Measurements from ENCODE around the gene PACRG. TPM values are rescaled to one million over a fixed set of nuclear protein-coding genes. Genes with fewer than 3 reads are reported as not detected.

PACRG gene
- total and polyA plus RNA-seq, 2 of the 4 experiments (the other 2 are of a cell fraction): not detected

DNA sequence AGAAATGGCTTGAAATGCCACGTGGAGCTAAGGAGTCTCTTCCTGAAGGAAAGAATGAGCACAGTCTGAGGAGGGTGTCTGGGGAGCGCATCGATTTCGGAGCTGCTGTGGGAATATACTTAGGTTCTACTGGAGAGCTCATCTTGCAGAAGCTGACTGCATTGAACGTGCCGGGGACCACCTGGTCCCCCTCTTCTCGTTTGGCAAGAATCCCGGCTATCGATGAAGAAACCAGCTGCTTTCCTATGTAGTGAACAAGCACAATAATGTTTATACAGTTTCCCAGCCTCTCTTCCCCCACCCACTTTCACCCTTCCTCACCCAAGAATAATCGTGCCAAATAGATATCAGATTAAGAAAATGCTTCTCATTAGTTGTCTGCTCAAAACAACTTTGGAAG lies 242.5 kb downstream of the PACRG start:
- Histone ChIP-seq H2AK9ac (replicated peaks; ENCODE audit: low read depth, low read length, poor library complexity) (no peak overlapping the region), H2BK5ac (ENCODE audit: low read depth, low read length, poor library complexity, severe bottlenecking) (no peak overlapping the region), H2AK5ac (ENCODE audit: low read depth, low read length) (no peak overlapping the region), H3K14ac (replicated peaks; ENCODE audit: low read depth, low read length) (no peak overlapping the region), H3K36me3 (ENCODE audit: control insufficient read depth, insufficient read depth, low read length) (no peaks in the 10 kb centered on the region), H3K27me3 (ENCODE audit: control insufficient read depth, insufficient read depth, low read length) (no peaks in the 10 kb centered on the region), H3K18ac (ENCODE audit: low read depth, low read length) (no peak overlapping the region), H3K23ac (ENCODE audit: low read depth, low read length) (no peak overlapping the region), H3K4me2 (ENCODE audit: low read depth, low read length) (no peak overlapping the region), H3K79me1 (ENCODE audit: low read depth in 1 of 2, low read length in 2 of 2) (no peaks in the 10 kb centered on the region), H3K4me1 (ENCODE audit: control insufficient read depth, insufficient read depth, low read length) (peaks cover 2% of the 10 kb centered on the region; the same call in 1 of the 2 replicates), H2BK120ac (ENCODE audit: low read depth, low read length) (no peak overlapping the region), H2AFZ (replicated peaks; ENCODE audit: low read length, poor library complexity) (no peak overlapping the region), H3K9ac (ENCODE audit: low read depth, low read length) (no peak overlapping the region), H3K56ac (ENCODE audit: extremely low read depth, insufficient read depth, low read length) (no peak overlapping the region), H4K8ac (ENCODE audit: low read depth in 2 of 2, low read length in 2 of 2) (no peak overlapping the region), H3K27ac (ENCODE audit: insufficient read depth, low read length) (no peak overlapping the region), H4K5ac (ENCODE audit: low read depth, low read length) (no peak overlapping the region), H4K20me1 (ENCODE audit: insufficient read depth, low read length) (no peaks in the 10 kb centered on the region), H2BK20ac (ENCODE audit: low read depth, low read length) (no peak overlapping the region), H3K9me3 (ENCODE audit: control insufficient read depth, insufficient read depth, low read length) (peaks cover 2% of the 10 kb centered on the region; the same call in 1 of the 2 replicates), H3K9me1 (ENCODE audit: insufficient read depth, low read length) (no peaks in the 10 kb centered on the region), H2BK15ac (ENCODE audit: low read depth, low read length) (no peak overlapping the region), H4K91ac (ENCODE audit: insufficient read depth, low read depth, low read length) (no peak overlapping the region), H3K4ac (ENCODE audit: low read depth, low read length) (no peak overlapping the region), H3K4me3 (ENCODE audit: insufficient read depth, low read depth, low read length) (no peak overlapping the region)
- no TSS peak for BruUV-seq (replicated peaks)
- intact Hi-C loops (cut with micrococcal nuclease) (no loop called here), dilution Hi-C loops (cut with HindIII; ENCODE audit: low sequenced_read_pairs, unreplicated experiment) (no loop called here), in situ Hi-C loops (cut with MboI; ENCODE audit: low sequenced_read_pairs) (no loop called here)
- CTCF ChIA-PET: interaction anchor here (0.6 kb wide), 1 partner anchor 988 kb away, joined by 3 read pairs; no protein-coding TSS in a partner anchor
- no peak for TF ChIP-seq SMC3 (IDR thresholded peaks at IDR 0.05; ENCODE audit: low read depth, low read length)
- TF ChIP-seq MAFK (IDR thresholded peaks at IDR 0.05; ENCODE audit: low read depth, low read length): no peak
- no peak for TF ChIP-seq RAD21 (IDR thresholded peaks at IDR 0.05; ENCODE audit: low read length)
- TF ChIP-seq RFX5 (IDR thresholded peaks at IDR 0.05; ENCODE audit: low read depth, low read length): no peak
- no peak for TF ChIP-seq NFE2L2 (IDR thresholded peaks at IDR 0.05; ENCODE audit: low read depth, low read length)
- TF ChIP-seq, protein P1, sequence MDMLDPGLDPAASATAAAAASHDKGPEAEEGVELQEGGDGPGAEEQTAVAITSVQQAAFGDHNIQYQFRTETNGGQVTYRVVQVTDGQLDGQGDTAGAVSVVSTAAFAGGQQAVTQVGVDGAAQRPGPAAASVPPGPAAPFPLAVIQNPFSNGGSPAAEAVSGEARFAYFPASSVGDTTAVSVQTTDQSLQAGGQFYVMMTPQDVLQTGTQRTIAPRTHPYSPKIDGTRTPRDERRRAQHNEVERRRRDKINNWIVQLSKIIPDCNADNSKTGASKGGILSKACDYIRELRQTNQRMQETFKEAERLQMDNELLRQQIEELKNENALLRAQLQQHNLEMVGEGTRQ (IDR thresholded peaks at IDR 0.05; ENCODE audit: low read depth, low read length): no peak
- TF ChIP-seq FOS (IDR thresholded peaks at IDR 0.05; ENCODE audit: low read depth, low read length): no peak
- no peak for TF ChIP-seq POLR2A (IDR thresholded peaks at IDR 0.05; ENCODE audit: low read depth, low read length)
- no peak for TF ChIP-seq RCOR1 (IDR thresholded peaks at IDR 0.05; ENCODE audit: insufficient replicate concordance, low read length)
- TF ChIP-seq CEBPB (IDR thresholded peaks at IDR 0.05; ENCODE audit: low read depth, low read length): no peak
- TF ChIP-seq MAZ (IDR thresholded peaks at IDR 0.05; ENCODE audit: borderline replicate concordance, low read depth, low read length): no peak
- no peak for TF ChIP-seq BHLHE40 (IDR thresholded peaks at IDR 0.05; ENCODE audit: low read depth, low read length)
- TF ChIP-seq, protein P2, sequence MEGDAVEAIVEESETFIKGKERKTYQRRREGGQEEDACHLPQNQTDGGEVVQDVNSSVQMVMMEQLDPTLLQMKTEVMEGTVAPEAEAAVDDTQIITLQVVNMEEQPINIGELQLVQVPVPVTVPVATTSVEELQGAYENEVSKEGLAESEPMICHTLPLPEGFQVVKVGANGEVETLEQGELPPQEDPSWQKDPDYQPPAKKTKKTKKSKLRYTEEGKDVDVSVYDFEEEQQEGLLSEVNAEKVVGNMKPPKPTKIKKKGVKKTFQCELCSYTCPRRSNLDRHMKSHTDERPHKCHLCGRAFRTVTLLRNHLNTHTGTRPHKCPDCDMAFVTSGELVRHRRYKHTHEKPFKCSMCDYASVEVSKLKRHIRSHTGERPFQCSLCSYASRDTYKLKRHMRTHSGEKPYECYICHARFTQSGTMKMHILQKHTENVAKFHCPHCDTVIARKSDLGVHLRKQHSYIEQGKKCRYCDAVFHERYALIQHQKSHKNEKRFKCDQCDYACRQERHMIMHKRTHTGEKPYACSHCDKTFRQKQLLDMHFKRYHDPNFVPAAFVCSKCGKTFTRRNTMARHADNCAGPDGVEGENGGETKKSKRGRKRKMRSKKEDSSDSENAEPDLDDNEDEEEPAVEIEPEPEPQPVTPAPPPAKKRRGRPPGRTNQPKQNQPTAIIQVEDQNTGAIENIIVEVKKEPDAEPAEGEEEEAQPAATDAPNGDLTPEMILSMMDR (conservative IDR thresholded peaks at IDR 0.05; ENCODE audit: low read depth, low read length): no peak
- TF ChIP-seq CHD1 (IDR thresholded peaks at IDR 0.05; ENCODE audit: low read depth, low read length): no peak
- no peak for TF ChIP-seq MXI1 (IDR thresholded peaks at IDR 0.05; ENCODE audit: borderline replicate concordance, low read depth, low read length)
- ATAC-seq (ENCODE audit: low read depth): no peak
- no peak for DNase-seq
- POLR2A ChIA-PET (ENCODE audit: unreplicated experiment): no interaction called here
- WGBS, 2 experiments (ENCODE audit: extremely low coverage in 2 of 2, insufficient read length in 1 of 2): 67% methylated on average over 1 of the region's 10 CpGs; no CpG with 5 or more reads in 1 of the 2 experiments
